GM13976 (cell line): ENCODE measurements around the gene EPHX1.

Experiments used
- DNase-seq: peaks from one replicate; pipeline ENCODE4 v3.0.0; 2012; ENCODE audit warnings: low spot score
- CTCF ChIP-seq: IDR thresholded peaks from 2 replicates; pipeline ENCODE4 v1.5.1; 2012; ENCODE audit warnings: borderline replicate concordance, mild to moderate bottlenecking; ENCODE audit not compliant: insufficient read depth; ENCODE audit errors: extremely low read depth, missing control alignments, control extremely low read depth
- in situ Hi-C: fragments of 300-500 bp; cut with MboI; formaldehyde crosslinking; loops from one replicate; pipeline ENCODE4 v1.12.0; 2022; ENCODE audit warnings: low sequenced_read_pairs, mixed read lengths, inconsistent platforms; ENCODE audit not compliant: unreplicated experiment

EPHX1 gene

DNA sequence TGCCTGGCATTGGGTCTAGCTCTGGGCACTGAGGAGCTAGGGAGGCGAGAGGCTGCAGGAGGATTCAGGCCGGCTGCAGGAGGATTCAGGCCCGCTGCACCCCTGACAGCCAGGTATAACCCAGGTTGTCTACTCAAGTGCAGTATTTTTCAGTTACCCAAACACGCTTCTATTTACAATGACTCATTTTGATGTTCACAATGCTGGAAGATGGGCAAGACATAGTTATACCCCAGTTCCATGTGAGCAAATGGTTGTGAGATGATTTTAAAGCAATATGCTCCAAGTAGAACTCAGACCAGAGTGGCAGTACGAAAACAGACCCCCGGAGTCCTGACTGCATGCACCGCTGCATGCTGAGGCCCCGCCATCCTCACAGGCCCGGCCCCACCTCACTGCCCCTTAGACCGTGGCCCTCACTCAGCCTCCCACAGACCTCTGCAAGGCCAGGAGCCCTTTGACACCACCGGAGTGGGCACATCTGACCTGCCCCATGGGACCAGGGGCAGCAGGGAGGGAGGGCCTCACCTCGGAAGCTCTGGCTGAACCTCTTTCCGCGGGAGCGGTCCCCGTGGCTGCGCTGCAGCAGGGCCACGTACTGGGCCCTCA lies 78.5 kb downstream of the EPHX1 start:
- TF ChIP-seq CTCF = no peak
- in situ Hi-C loops = no loop called here
- no peak for DNase-seq

DNA sequence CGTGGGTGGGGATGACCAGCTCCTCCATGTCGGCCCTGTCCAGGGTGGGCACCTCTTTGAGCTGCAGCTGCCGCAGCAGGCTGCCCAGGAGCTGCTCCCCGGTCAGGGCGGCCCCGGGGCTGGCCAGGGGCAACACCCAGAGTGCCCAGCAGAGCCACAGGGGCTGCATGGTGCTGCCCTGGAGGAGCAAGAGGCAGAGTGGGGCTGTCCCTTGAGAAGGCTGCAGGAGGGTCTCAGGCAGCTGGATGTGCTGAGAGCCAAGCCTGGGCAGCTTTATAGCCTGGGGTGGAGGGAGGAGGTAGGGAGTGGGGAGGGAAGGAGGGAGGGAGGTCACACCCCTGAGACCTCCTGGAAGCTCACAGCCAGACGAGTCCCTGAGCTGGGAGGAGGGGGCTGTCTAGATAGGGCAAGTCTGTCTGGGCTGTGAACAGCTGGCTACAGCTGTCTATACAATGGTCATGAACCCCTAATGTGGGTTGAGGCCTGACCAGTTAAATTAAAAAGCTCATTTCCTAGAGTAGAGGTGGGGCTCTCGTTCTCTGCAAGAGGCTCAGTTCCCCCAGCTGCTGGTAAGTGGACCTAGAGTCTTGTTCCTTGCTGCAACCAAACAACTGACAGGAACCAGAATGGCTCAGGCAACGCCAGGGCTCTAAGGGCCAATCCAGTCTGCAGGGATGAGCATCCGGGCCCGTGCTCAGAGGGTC lies 79.1 kb downstream of the EPHX1 start, which contains the start of gene LEFTY1:
LEFTY1 (minus strand) TSS at position 249 of the 704 bp plus-strand sequence; CDS start at position 169, 80 bp downstream.
- in situ Hi-C loops = no loop called here
- DNase-seq = no peak
- TF ChIP-seq CTCF = no peak

DNA sequence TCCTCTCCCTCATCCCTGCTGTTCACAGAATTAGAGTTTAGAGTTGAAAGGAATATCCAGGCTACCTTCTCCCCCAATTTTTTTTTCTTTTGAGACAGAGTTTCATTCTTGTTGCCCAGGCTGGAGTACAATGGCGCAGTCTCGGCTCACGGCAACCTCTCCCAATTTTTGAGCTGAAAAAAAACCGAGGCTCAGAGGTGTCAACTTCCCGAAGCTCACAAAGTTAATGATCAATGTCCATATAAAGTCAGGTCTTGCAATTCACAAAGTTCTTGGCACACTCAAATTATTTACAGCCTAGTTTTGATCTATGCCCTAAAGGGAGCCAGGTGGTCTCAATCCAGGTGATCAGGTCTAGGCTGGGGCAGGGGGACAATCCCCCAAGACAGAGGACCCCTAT lies 79.8 kb downstream of the EPHX1 start:
- no peak for TF ChIP-seq CTCF
- DNase-seq = no peak
- in situ Hi-C loops = no loop called here

DNA sequence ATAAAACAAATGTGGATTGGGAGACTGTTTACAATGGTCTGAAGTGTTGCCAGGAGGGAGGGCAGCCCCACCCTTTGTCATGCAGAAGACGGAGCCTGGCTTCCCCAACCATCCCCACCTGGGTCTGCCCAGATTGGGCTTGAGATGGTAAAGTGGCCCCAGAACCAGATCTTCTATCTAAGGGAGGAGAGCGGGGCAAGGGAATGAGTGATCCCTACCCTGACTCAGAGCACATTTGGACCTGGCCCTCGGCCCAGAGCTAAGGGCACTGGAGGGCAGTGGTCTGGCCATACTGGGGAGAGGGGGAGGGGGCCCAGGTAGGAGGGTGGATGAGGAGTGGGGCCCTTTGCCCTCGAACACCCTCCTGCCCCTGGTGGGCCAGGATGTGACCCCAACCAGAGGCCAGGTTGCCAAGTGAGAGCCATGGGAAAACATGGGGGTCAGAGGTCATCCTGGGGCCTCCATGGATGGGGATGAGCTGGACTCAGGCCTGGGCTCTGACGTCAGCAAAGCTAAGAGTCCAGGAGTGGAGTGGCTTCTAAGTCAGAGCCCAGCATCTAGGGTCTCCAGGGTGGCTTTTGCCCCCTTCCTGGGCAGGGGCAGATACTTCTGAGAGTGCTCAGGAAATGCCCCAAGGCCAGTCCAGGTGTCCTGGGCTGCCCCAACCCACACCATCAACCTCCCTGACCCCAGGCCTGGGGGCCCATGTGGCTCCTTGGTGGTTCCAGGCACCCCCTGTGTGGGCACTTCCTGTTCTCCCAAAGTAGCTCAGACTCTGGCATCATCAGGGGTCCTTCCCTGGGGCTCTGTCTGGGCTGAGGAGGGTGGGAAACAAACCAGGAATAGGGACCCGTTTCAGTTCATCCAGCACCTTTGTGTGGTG lies 80.7 kb downstream of the EPHX1 start:
- in situ Hi-C loops = no loop called here
- DNase-seq = no peak
- TF ChIP-seq CTCF = no peak

GRCh38 chr1:225891229-225891972 lies 81.5 kb downstream of the EPHX1 start:
- no peak for TF ChIP-seq CTCF
- DNase-seq = no peak
- in situ Hi-C loops = no loop called here

DNA sequence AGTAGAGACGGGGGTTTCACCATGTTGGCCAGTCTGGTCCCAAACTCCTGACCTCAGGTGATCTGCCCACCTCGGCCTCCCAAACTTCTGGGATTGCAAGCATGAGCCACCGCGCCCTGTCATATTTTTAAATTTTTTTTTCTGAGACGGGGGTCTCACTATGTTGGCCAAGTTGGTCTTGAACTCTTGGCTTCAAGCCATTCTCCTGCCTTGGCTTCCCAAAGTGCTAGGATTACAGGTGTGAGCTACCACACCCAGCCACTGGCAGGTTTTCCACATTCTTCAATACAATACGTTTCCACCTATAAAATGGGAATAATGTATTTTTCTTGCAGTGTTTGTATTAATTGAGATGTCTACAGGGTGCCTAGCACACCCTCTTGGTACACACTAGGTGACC lies 82.4 kb downstream of the EPHX1 start:
- in situ Hi-C loops = no loop called here
- no peak for DNase-seq
- TF ChIP-seq CTCF = no peak
